Measurements from ENCODE around the gene KLHL26. TPM values are rescaled to one million over a fixed set of nuclear protein-coding genes. Genes with fewer than 3 reads are reported as not detected.

Gene KLHL26
- total and polyA plus RNA-seq, 2 of the 13 experiments (the other 11 are each of a cell fraction or from before 2014, with no cell fraction given): 1.5 to 1.7 TPM

DNA sequence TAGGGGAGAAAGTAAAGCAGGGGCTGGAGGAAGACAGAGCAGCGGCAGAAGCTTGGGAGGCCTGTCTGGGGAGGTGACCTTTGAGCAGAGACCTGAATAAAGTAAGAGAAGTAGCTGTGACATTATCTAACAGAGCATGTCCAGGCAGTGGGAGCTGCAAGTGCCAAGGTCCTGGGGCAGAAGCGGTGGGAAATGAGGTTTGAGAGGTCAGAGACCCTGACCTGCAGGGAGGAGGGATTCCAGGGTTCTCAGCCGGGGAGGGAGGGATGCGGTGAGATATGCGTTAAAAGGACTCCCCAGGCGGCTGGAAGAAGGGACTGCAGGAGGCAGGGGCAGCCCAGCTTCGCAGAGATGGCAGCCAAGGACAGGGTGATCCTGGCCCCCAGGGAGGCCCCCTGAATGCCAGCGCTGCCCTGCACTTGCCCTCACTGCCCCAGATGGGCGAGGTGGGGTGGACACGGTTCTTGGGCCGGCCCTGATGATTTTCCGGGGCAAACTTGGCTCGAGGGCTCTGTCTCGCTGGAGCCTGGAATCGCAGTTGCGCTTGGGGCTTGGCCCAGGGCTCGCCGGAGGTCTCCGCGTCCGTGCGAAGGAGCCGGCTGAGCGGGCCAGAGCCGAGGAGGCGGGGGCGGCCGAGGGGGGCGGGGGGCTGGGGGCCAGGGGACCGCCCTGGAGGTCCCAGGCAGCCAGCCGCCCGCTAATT, 33.4 kb upstream of the KLHL26 start (continued):
- TF ChIP-seq, protein P1, sequence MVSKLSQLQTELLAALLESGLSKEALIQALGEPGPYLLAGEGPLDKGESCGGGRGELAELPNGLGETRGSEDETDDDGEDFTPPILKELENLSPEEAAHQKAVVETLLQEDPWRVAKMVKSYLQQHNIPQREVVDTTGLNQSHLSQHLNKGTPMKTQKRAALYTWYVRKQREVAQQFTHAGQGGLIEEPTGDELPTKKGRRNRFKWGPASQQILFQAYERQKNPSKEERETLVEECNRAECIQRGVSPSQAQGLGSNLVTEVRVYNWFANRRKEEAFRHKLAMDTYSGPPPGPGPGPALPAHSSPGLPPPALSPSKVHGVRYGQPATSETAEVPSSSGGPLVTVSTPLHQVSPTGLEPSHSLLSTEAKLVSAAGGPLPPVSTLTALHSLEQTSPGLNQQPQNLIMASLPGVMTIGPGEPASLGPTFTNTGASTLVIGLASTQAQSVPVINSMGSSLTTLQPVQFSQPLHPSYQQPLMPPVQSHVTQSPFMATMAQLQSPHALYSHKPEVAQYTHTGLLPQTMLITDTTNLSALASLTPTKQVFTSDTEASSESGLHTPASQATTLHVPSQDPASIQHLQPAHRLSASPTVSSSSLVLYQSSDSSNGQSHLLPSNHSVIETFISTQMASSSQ (IDR thresholded peaks at IDR 0.05; ENCODE audit: low read depth): no peak
- TF ChIP-seq, protein P1 (CRISPR knock-in tag; IDR thresholded peaks at IDR 0.05; ENCODE audit: borderline replicate concordance): no peak
- TF ChIP-seq ZNF296 (CRISPR knock-in tag; conservative IDR thresholded peaks at IDR 0.05): no peak
- TF ChIP-seq, protein P2, sequence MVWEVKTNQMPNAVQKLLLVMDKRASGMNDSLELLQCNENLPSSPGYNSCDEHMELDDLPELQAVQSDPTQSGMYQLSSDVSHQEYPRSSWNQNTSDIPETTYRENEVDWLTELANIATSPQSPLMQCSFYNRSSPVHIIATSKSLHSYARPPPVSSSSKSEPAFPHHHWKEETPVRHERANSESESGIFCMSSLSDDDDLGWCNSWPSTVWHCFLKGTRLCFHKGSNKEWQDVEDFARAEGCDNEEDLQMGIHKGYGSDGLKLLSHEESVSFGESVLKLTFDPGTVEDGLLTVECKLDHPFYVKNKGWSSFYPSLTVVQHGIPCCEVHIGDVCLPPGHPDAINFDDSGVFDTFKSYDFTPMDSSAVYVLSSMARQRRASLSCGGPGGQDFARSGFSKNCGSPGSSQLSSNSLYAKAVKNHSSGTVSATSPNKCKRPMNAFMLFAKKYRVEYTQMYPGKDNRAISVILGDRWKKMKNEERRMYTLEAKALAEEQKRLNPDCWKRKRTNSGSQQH (CRISPR knock-in tag; IDR thresholded peaks at IDR 0.05; ENCODE audit: low read depth): no peak
- TF ChIP-seq, protein P3, sequence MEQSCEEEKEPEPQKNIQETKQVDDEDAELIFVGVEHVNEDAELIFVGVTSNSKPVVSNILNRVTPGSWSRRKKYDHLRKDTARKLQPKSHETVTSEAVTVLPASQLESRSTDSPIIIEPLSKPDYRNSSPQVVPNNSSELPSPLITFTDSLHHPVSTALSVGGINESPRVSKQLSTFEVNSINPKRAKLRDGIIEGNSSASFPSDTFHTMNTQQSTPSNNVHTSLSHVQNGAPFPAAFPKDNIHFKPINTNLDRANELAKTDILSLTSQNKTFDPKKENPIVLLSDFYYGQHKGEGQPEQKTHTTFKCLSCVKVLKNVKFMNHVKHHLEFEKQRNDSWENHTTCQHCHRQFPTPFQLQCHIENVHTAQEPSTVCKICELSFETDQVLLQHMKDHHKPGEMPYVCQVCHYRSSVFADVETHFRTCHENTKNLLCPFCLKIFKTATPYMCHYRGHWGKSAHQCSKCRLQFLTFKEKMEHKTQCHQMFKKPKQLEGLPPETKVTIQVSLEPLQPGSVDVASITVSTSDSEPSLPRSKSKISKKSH (CRISPR knock-in tag; IDR thresholded peaks at IDR 0.05; ENCODE audit: borderline replicate concordance): no peak
- no peak for TF ChIP-seq CAMTA2 (CRISPR knock-in tag; IDR thresholded peaks at IDR 0.05; ENCODE audit: borderline replicate concordance)
- TF ChIP-seq MIER2 (CRISPR knock-in tag; IDR thresholded peaks at IDR 0.05): no peak
- TF ChIP-seq, protein P4, sequence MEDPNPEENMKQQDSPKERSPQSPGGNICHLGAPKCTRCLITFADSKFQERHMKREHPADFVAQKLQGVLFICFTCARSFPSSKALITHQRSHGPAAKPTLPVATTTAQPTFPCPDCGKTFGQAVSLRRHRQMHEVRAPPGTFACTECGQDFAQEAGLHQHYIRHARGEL (CRISPR knock-in tag; IDR thresholded peaks at IDR 0.05): no peak
- TF ChIP-seq, protein P5, sequence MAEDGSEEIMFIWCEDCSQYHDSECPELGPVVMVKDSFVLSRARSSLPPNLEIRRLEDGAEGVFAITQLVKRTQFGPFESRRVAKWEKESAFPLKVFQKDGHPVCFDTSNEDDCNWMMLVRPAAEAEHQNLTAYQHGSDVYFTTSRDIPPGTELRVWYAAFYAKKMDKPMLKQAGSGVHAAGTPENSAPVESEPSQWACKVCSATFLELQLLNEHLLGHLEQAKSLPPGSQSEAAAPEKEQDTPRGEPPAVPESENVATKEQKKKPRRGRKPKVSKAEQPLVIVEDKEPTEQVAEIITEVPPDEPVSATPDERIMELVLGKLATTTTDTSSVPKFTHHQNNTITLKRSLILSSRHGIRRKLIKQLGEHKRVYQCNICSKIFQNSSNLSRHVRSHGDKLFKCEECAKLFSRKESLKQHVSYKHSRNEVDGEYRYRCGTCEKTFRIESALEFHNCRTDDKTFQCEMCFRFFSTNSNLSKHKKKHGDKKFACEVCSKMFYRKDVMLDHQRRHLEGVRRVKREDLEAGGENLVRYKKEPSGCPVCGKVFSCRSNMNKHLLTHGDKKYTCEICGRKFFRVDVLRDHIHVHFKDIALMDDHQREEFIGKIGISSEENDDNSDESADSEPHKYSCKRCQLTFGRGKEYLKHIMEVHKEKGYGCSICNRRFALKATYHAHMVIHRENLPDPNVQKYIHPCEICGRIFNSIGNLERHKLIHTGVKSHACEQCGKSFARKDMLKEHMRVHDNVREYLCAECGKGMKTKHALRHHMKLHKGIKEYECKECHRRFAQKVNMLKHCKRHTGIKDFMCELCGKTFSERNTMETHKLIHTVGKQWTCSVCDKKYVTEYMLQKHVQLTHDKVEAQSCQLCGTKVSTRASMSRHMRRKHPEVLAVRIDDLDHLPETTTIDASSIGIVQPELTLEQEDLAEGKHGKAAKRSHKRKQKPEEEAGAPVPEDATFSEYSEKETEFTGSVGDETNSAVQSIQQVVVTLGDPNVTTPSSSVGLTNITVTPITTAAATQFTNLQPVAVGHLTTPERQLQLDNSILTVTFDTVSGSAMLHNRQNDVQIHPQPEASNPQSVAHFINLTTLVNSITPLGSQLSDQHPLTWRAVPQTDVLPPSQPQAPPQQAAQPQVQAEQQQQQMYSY (CRISPR knock-in tag; IDR thresholded peaks at IDR 0.05): no peak
- no peak for TF ChIP-seq NFE2L2 (IDR thresholded peaks at IDR 0.05; ENCODE audit: low read length)
- TF ChIP-seq, protein P6, sequence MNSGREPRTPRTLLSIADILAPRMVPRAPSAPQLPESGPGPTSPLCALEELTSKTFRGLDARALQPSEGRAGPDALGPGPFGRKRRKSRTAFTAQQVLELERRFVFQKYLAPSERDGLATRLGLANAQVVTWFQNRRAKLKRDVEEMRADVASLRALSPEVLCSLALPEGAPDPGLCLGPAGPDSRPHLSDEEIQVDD (CRISPR knock-in tag; IDR thresholded peaks at IDR 0.05; ENCODE audit: borderline replicate concordance): no peak
- TF ChIP-seq, protein P7, sequence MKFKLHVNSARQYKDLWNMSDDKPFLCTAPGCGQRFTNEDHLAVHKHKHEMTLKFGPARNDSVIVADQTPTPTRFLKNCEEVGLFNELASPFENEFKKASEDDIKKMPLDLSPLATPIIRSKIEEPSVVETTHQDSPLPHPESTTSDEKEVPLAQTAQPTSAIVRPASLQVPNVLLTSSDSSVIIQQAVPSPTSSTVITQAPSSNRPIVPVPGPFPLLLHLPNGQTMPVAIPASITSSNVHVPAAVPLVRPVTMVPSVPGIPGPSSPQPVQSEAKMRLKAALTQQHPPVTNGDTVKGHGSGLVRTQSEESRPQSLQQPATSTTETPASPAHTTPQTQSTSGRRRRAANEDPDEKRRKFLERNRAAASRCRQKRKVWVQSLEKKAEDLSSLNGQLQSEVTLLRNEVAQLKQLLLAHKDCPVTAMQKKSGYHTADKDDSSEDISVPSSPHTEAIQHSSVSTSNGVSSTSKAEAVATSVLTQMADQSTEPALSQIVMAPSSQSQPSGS (CRISPR knock-in tag; IDR thresholded peaks at IDR 0.05): no peak
- TF ChIP-seq, protein P8, sequence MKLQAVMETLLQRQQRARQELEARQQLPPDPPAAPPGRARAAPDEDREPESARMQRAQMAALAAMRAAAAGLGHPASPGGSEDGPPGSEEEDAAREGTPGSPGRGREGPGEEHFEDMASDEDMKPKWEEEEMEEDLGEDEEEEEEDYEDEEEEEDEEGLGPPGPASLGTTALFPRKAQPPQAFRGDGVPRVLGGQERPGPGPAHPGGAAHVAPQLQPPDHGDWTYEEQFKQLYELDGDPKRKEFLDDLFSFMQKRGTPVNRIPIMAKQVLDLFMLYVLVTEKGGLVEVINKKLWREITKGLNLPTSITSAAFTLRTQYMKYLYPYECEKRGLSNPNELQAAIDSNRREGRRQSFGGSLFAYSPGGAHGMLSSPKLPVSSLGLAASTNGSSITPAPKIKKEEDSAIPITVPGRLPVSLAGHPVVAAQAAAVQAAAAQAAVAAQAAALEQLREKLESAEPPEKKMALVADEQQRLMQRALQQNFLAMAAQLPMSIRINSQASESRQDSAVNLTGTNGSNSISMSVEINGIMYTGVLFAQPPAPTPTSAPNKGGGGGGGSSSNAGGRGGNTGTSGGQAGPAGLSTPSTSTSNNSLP (IDR thresholded peaks at IDR 0.05; ENCODE audit: low read depth, low read length): no peak
